NB4 (cell line): ENCODE data around the gene ZNF30.

Experiments
- POLR2A ChIP-seq: IDR thresholded peaks from 2 replicates; pipeline ENCODE4 v1.6.1; 2011; ENCODE audit warnings: mild to moderate bottlenecking; ENCODE audit not compliant: insufficient read length; ENCODE audit errors: extremely low read depth
- TF ChIP-seq, protein P1 (sequence below): IDR thresholded peaks from one replicate; pipeline ENCODE4 v1.5.1; 2012; ENCODE audit warnings: low read depth, low read length

DNA sequence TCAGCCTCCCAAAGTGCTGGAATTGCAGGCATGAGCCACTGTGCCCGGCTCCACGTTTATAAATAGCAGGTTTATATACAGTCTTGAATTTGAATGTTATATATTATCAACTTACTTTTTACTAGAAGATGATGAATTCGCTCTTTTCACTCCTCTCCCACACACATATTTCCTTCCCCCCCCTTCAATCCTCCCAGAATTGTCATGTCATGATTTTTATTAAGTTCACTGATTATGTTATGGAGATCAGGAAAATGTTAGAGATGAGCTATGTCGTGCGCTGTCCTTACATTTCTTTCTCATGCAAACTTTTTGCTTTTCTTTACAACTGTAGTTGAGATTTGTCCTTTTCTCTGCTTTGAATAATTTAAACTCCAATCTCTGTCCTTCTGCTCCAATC lies 55.6 kb downstream of the ZNF30 start:
- TF ChIP-seq, protein P1, sequence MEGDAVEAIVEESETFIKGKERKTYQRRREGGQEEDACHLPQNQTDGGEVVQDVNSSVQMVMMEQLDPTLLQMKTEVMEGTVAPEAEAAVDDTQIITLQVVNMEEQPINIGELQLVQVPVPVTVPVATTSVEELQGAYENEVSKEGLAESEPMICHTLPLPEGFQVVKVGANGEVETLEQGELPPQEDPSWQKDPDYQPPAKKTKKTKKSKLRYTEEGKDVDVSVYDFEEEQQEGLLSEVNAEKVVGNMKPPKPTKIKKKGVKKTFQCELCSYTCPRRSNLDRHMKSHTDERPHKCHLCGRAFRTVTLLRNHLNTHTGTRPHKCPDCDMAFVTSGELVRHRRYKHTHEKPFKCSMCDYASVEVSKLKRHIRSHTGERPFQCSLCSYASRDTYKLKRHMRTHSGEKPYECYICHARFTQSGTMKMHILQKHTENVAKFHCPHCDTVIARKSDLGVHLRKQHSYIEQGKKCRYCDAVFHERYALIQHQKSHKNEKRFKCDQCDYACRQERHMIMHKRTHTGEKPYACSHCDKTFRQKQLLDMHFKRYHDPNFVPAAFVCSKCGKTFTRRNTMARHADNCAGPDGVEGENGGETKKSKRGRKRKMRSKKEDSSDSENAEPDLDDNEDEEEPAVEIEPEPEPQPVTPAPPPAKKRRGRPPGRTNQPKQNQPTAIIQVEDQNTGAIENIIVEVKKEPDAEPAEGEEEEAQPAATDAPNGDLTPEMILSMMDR: no peak
- no peak for TF ChIP-seq POLR2A
